Endothelial cell of umbilical vein (primary cell): ENCODE measurements around the gene PPM1N. TPM values are rescaled to one million over a fixed set of nuclear protein-coding genes. Genes with fewer than 3 reads are reported as not detected.

Experiments
- BruUV-seq: library from RNA; stranded (reverse); fragments of 400-500 nt; replicated peaks from 2 replicates; lab custom pipeline; 2021; lab: Mats Ljungman, UMichigan
- CTCF ChIA-PET: fragments of 300-600, 350-600 bp; sonication (Branson Sonifier 250); formaldehyde crosslinking; loops from one replicate; lab custom pipeline; 2021; ENCODE audit warnings: antibody characterized with exemption, inconsistent platforms; lab: Charles Lee
- POLR2A ChIA-PET: fragments of 300-600, 350-600 bp; sonication (Branson Sonifier 250); formaldehyde crosslinking; loops from one replicate; lab custom pipeline; 2021; ENCODE audit warnings: antibody characterized with exemption, inconsistent platforms; lab: Charles Lee
- DNase-seq: peaks from one replicate; pipeline ENCODE4 v3.0.0-alpha.2; 2011; ENCODE audit warnings: low read depth, low spot score
- FAIRE-seq: peaks from 2 replicates; lab custom pipeline; 2011; peaks lifted over from hg19 to GRCh38; lab: Jason Lieb, UNC
- H2AFZ ChIP-seq: 2 replicates; pipeline ENCODE4 v1.6.0; 2012; ENCODE audit warnings: low read depth, low read length, control low read depth, inconsistent platforms
- H3K27ac ChIP-seq: 2 replicates; pipeline ENCODE4 v1.5.1; 2011; ENCODE audit warnings: low read depth, mild to moderate bottlenecking, control low read depth, low read length, moderate library complexity; ENCODE audit not compliant: insufficient read depth
- H3K27me3 ChIP-seq, 2 experiments: 2 replicates each; pipeline versions ENCODE4 v1.6.0 to v1.6.1; 2011; ENCODE audit warnings: low read length in 2 of 2, mixed read lengths in 1 of 2; ENCODE audit not compliant: control insufficient read depth in 2 of 2, insufficient read depth in 2 of 2
- H3K36me3 ChIP-seq, 2 experiments: 2 replicates in 1 of 2; 3 replicates in 1 of 2; pipeline ENCODE4 v1.5.1; 2011; ENCODE audit warnings: low read length in 2 of 2, mild to moderate bottlenecking in 1 of 2, moderate library complexity in 1 of 2; ENCODE audit not compliant: control insufficient read depth in 2 of 2, insufficient read depth in 2 of 2; ENCODE audit errors: extremely low read depth in 1 of 2
- H3K4me1 ChIP-seq: 3 replicates; pipeline ENCODE4 v1.5.1; 2011; ENCODE audit warnings: mild to moderate bottlenecking, low read length; ENCODE audit not compliant: control insufficient read depth, insufficient read depth; ENCODE audit errors: extremely low read depth
- H3K4me2 ChIP-seq: 2 replicates; pipeline ENCODE4 v1.6.1; 2011; ENCODE audit warnings: low read length, control low read depth, mixed read lengths; ENCODE audit not compliant: insufficient read depth
- H3K4me3 ChIP-seq, 3 experiments: fragments of 200-600 bp in 1 of 3; sonication (generic), shearing (Covaris generic) in 1 of 3; replicated peaks in 1 of 3; 2 replicates each; pipeline ENCODE4 v1.5.1; 2011 to 2016; ENCODE audit warnings: control low read depth in 3 of 3, low read length in 3 of 3, mild to moderate bottlenecking in 2 of 3, inconsistent platforms in 1 of 3, low read depth in 1 of 3, moderate library complexity in 1 of 3; ENCODE audit not compliant: insufficient read depth in 1 of 3
- H3K79me2 ChIP-seq: 2 replicates; pipeline ENCODE4 v1.6.0; 2012; ENCODE audit warnings: low read length, inconsistent platforms; ENCODE audit not compliant: control insufficient read depth, insufficient read depth
- H3K9ac ChIP-seq: replicated peaks from 2 replicates; pipeline ENCODE3; 2011; ENCODE audit warnings: low read length, control low read depth; ENCODE audit not compliant: insufficient read depth; ENCODE audit errors: extremely low read depth
- H3K9me1 ChIP-seq: replicated peaks from 3 replicates; pipeline ENCODE4 v1.6.0; 2011; ENCODE audit warnings: mild to moderate bottlenecking, low read length; ENCODE audit not compliant: control insufficient read depth, insufficient read depth; ENCODE audit errors: extremely low read depth
- H3K9me3 ChIP-seq: replicated peaks from 2 replicates; pipeline ENCODE4 v1.5.1; 2012; ENCODE audit warnings: low read length, inconsistent platforms; ENCODE audit not compliant: control insufficient read depth, insufficient read depth
- H4K20me1 ChIP-seq: replicated peaks from 2 replicates; pipeline ENCODE3; 2011; ENCODE audit warnings: mild to moderate bottlenecking, low read length; ENCODE audit not compliant: control insufficient read depth, insufficient read depth; ENCODE audit errors: extremely low read depth
- EZH2 ChIP-seq: IDR thresholded peaks from 2 replicates; pipeline ENCODE4 v1.6.1; 2012; ENCODE audit warnings: borderline replicate concordance, low read depth, mild to moderate bottlenecking, moderate library complexity, low read length, inconsistent platforms; ENCODE audit not compliant: severe bottlenecking
- FOS ChIP-seq: IDR thresholded peaks from 2 replicates; pipeline ENCODE4 v1.6.1; 2011; ENCODE audit warnings: mild to moderate bottlenecking, low read length, moderate library complexity, borderline replicate concordance; ENCODE audit not compliant: insufficient read depth
- GATA2 ChIP-seq: IDR thresholded peaks from 2 replicates; pipeline ENCODE4 v1.7.0; 2011; ENCODE audit warnings: low read depth, mild to moderate bottlenecking, moderate library complexity, mixed read lengths, low read length; ENCODE audit not compliant: insufficient read length, insufficient read depth
- JUN ChIP-seq: IDR thresholded peaks from 2 replicates; pipeline ENCODE4 v1.6.1; 2011; ENCODE audit warnings: borderline replicate concordance, low read depth; ENCODE audit not compliant: insufficient read length, insufficient read depth
- MYC ChIP-seq: IDR thresholded peaks from one replicate; pipeline ENCODE4 v1.6.1; 2011; ENCODE audit warnings: mild to moderate bottlenecking, low read depth, low read length
- POLR2A ChIP-seq: IDR thresholded peaks from 2 replicates; pipeline ENCODE4 v1.6.1; 2012; ENCODE audit warnings: low read depth, mild to moderate bottlenecking, control low read depth, low read length
- POLR2AphosphoS5 ChIP-seq: IDR thresholded peaks from 2 replicates; pipeline ENCODE4 v1.6.1; 2012; ENCODE audit warnings: low read depth, mild to moderate bottlenecking, control low read depth, low read length, moderate library complexity; ENCODE audit not compliant: insufficient read depth
- dilution Hi-C: fragments of 300-500 bp; cut with MboI; formaldehyde crosslinking; loops from one replicate; pipeline ENCODE4 v1.15.0; 2019; ENCODE audit warnings: low sequenced_read_pairs; ENCODE audit not compliant: extremely low pct_ligation_motif_present
- intact Hi-C: fragments of 100-400 bp; cut with micrococcal nuclease; formaldehyde crosslinking; loops from one replicate; pipeline ENCODE4 v1.10.0; 2022
- polyA plus RNA-seq, 4 experiments: library from polyadenylated mRNA; depleted of rRNA in 3 of 4; stranded (reverse) in 3 of 4; unstranded in 1 of 4; fragments of >200 nt; gene quantifications; 2 replicates each; pipeline versions ENCODE4 v1.2.1 to v1.2.3, GENCODE V29; 2011 to 2012; ENCODE audit warnings: missing spikeins in 1 of 4
- total RNA-seq: library from RNA; stranded (reverse); gene quantifications from 2 replicates; pipeline ENCODE4 v1.2.3, GENCODE V29; 2021
- TF ChIP-seq, protein P1 (sequence below), 2 donors: IDR thresholded peaks; 1 replicate in 1 of 2; 2 replicates in 1 of 2; pipeline ENCODE4 v1.5.1; 2011; ENCODE audit warnings: low read length in 2 of 2, mild to moderate bottlenecking in 2 of 2, moderate library complexity in 2 of 2, control low read depth in 1 of 2, inconsistent platforms in 1 of 2, low read depth in 1 of 2; ENCODE audit not compliant: insufficient read depth in 1 of 2; ENCODE audit errors: extremely low read depth in 1 of 2
- TF ChIP-seq, protein P2 (sequence below): IDR thresholded peaks from 2 replicates; pipeline ENCODE4 v1.6.1; 2011; ENCODE audit not compliant: insufficient read depth, insufficient read length

PPM1N gene
- total and polyA plus RNA-seq, 2 donors (not counting 3 experiments of a cell fraction or from before 2014, with no cell fraction given), result 0.40 to 0.48 TPM

DNA sequence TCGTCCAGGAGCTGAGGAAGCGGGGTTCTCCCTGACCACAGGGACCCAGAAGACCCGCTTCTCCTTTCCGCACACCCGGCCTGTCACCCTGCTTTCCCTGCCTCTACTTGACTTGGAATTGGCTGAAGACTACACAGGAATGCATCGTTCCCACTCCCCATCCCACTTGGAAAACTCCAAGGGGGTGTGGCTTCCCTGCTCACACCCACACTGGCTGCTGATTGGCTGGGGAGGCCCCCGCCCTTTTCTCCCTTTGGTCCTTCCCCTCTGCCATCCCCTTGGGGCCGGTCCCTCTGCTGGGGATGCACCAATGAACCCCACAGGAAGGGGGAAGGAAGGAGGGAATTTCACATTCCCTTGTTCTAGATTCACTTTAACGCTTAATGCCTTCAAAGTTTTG, 27.9 kb downstream of the PPM1N start:
- CTCF ChIA-PET, result interaction anchor here (1.9 to 3.1 kb wide), 3 partner anchors 32 to 116 kb away, joined by 10 to 21 read pairs (median 13); no protein-coding TSS in a partner anchor

More for the DNA sequence above, 27.9 kb downstream of the PPM1N start:
- Histone ChIP-seq H4K20me1 (no peaks in the 10 kb centered on the region), H2AFZ (no peak overlapping the region), H3K4me1 (no peaks in the 10 kb centered on the region), H3K9me3 (no peaks in the 10 kb centered on the region), H3K4me3 (no peak overlapping the region), H3K27me3 (no peaks in the 10 kb centered on the region), H3K27ac (no peak overlapping the region), H3K9me1 (no peaks in the 10 kb centered on the region), H3K4me2 (no peak overlapping the region), H3K9ac (no peak overlapping the region), H3K36me3 (peaks cover 9 to 25% of the 10 kb centered on the region in 2 experiments), H3K79me2 (no peaks in the 10 kb centered on the region)
- peak; percentile 86 for FAIRE-seq
- peak; percentile 57 for DNase-seq
- TSS peak; percentile 25 for BruUV-seq
- no peak for TF ChIP-seq JUN
- no peak for TF ChIP-seq MYC
- TF ChIP-seq POLR2AphosphoS5, result no peak
- TF ChIP-seq, protein P1, sequence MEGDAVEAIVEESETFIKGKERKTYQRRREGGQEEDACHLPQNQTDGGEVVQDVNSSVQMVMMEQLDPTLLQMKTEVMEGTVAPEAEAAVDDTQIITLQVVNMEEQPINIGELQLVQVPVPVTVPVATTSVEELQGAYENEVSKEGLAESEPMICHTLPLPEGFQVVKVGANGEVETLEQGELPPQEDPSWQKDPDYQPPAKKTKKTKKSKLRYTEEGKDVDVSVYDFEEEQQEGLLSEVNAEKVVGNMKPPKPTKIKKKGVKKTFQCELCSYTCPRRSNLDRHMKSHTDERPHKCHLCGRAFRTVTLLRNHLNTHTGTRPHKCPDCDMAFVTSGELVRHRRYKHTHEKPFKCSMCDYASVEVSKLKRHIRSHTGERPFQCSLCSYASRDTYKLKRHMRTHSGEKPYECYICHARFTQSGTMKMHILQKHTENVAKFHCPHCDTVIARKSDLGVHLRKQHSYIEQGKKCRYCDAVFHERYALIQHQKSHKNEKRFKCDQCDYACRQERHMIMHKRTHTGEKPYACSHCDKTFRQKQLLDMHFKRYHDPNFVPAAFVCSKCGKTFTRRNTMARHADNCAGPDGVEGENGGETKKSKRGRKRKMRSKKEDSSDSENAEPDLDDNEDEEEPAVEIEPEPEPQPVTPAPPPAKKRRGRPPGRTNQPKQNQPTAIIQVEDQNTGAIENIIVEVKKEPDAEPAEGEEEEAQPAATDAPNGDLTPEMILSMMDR (IDR thresholded peaks at IDR 0.05; ENCODE audit: extremely low read depth in 1 of 2, insufficient read depth in 1 of 2, low read depth in 1 of 2, low read length in 2 of 2), result no peak
- no peak for TF ChIP-seq GATA2
- no peak for TF ChIP-seq FOS
- TF ChIP-seq, protein P2, sequence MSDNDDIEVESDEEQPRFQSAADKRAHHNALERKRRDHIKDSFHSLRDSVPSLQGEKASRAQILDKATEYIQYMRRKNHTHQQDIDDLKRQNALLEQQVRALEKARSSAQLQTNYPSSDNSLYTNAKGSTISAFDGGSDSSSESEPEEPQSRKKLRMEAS, result no peak
- TF ChIP-seq POLR2A, result no peak
- TF ChIP-seq EZH2, result no peak
- POLR2A ChIA-PET, result interaction anchor here (1.5 kb wide), 1 partner anchor 115 kb away, joined by 4 read pairs; no protein-coding TSS in a partner anchor
- dilution Hi-C loops (no loop called here), intact Hi-C loops (no loop called here)
